Activated T-cell treated with anti-CD3 and anti-CD28 coated beads, Interleukin-2, amount 50 U/mL, for 24 hours (primary cell): Measurements from ENCODE around the gene INSRR.

Source experiments
- DNase-seq: peaks from one replicate; pipeline ENCODE4 v3.0.0-alpha.2; 2020
- H3K27ac Mint-ChIP-seq: 2 replicates; pipeline ENCODE4 v1.8.0; 2020; ENCODE audit warnings: mild to moderate bottlenecking, mixed read lengths
- H3K27me3 Mint-ChIP-seq: 2 replicates; pipeline ENCODE4 v1.8.0; 2020; ENCODE audit warnings: mixed read lengths
- H3K36me3 Mint-ChIP-seq: 2 replicates; pipeline ENCODE4 v1.8.0; 2020; ENCODE audit warnings: low read depth, mixed read lengths
- H3K4me1 Mint-ChIP-seq: 2 replicates; pipeline ENCODE4 v1.8.0; 2020; ENCODE audit warnings: low read depth, mixed read lengths
- H3K4me3 Mint-ChIP-seq: 2 replicates; pipeline ENCODE4 v1.8.0; 2020; ENCODE audit warnings: mild to moderate bottlenecking, moderate library complexity, mixed read lengths
- H3K9me3 Mint-ChIP-seq: 2 replicates; pipeline ENCODE4 v1.8.0; 2020; ENCODE audit warnings: mixed read lengths

Gene INSRR

GRCh38 chr1:156858959-156859522 lies at the start of gene INSRR:
Gene INSRR, minus strand, starts transcription at chr1:156859117. Its CDS starts 496 bp downstream, at chr1:156858621.
- Mint-ChIP-seq H3K36me3 (no peaks in the 10 kb centered on the region), H3K4me1 (peaks cover 35% of the 10 kb centered on the region), H3K9me3 (no peaks in the 10 kb centered on the region), H3K4me3 (peak within 1 kb of the TSS; percentile 58), H3K27me3 (peaks cover 60% of the 10 kb centered on the region), H3K27ac (no peak within 1 kb of the TSS)
- no peak for DNase-seq

GRCh38 chr1:156908541-156908940 lies 49.6 kb upstream of the INSRR start:
- Mint-ChIP-seq H3K9me3 (no peaks in the 10 kb centered on the region), H3K36me3 (no peaks in the 10 kb centered on the region), H3K4me3 (no peak overlapping the region), H3K4me1 (no peaks in the 10 kb centered on the region), H3K27ac (no peak overlapping the region), H3K27me3 (peaks cover 23% of the 10 kb centered on the region)
- DNase-seq = no peak

- Mint-ChIP-seq H3K36me3 (no peaks in the 10 kb centered on the region), H3K4me1 (no peaks in the 10 kb centered on the region), H3K4me3 (no peak overlapping the region), H3K27ac (no peak overlapping the region), H3K9me3 (no peaks in the 10 kb centered on the region), H3K27me3 (peaks cover 15% of the 10 kb centered on the region)
- no peak for DNase-seq
These were observed 47.4 kb upstream of the INSRR start for GRCh38 chr1:156906206-156906906.

- Mint-ChIP-seq H3K9me3 (no peaks in the 10 kb centered on the region), H3K4me1 (no peaks in the 10 kb centered on the region), H3K4me3 (no peak overlapping the region), H3K27ac (no peak overlapping the region), H3K27me3 (peaks cover 16% of the 10 kb centered on the region), H3K36me3 (no peaks in the 10 kb centered on the region)
- no peak for DNase-seq
These were observed 46.7 kb upstream of the INSRR start for GRCh38 chr1:156905651-156906050.

DNA sequence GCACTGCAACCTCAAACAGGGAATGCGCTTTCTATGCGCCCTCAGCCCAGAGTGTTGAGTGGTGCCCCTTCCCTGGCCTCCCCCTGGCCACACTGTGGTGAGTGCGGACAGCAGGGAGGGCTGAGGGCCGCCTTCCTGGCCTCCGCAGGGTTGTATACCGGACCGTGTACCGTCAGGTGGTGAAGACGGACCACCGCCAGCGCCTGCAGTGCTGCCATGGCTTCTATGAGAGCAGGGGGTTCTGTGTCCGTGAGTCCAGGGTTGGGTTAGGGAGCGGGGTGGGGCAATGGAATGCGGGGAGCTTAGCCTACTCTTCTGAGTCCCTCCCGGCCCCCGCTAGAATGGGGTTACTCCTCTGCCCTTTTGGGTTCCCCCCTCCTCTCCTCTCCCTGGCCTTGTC lies 46.3 kb upstream of the INSRR start:
- Mint-ChIP-seq H3K4me3 (no peak overlapping the region), H3K36me3 (no peaks in the 10 kb centered on the region), H3K4me1 (no peaks in the 10 kb centered on the region), H3K27ac (no peak overlapping the region), H3K9me3 (no peaks in the 10 kb centered on the region), H3K27me3 (peaks cover 14% of the 10 kb centered on the region)
- DNase-seq = no peak

DNA sequence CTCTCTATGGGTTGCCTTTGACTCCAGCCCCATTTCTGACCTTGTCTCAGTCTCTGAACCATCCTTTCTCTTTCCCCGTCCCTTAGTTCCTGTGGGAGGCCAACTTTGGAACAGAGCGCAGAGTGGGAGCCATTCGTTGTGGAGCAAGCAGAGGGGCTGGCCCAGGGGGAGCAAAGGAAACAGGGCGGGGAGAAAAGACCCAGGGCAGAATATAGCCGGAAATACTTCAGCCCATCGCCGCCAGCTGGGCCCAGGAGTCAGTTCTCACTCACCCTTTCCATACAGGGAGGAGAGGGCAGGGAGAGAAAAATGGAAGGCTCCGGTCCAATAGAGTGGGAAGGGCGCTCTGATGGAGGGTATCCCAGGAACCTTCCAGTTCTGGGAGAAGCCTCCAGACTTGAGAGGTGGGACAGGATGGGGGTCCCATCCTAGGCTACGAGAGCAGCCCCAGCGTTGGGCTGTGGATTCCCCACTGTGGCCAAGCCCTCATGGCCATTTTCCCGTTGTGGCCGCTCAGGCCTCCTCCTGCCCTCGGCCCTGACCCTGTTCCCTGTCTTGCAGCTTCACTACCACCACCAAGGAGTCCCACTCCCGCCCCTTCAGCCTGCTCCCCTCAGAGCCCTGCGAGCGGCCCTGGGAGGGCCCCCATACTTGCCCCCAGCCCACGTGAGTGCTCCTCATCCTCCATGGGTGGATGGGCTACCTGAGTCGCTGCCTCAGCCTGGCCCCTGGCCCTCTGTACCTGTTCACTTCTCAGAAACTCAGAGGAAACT lies 45.5 kb upstream of the INSRR start:
- H3K4me1 Mint-ChIP-seq = no peaks in the 10 kb centered on the region
- no peak overlapping the region for H3K27ac Mint-ChIP-seq
- no peak for DNase-seq
- H3K27me3 Mint-ChIP-seq = peaks cover 14% of the 10 kb centered on the region
- H3K9me3 Mint-ChIP-seq = no peaks in the 10 kb centered on the region
- H3K4me3 Mint-ChIP-seq = no peak overlapping the region
- H3K36me3 Mint-ChIP-seq = no peaks in the 10 kb centered on the region

- DNase-seq = no peak
- Mint-ChIP-seq H3K27me3 (peaks cover 21% of the 10 kb centered on the region), H3K9me3 (no peaks in the 10 kb centered on the region), H3K4me1 (no peaks in the 10 kb centered on the region), H3K36me3 (no peaks in the 10 kb centered on the region), H3K4me3 (no peak overlapping the region), H3K27ac (no peak overlapping the region)
These were observed 44.6 kb upstream of the INSRR start for GRCh38 chr1:156903328-156904091.

- Mint-ChIP-seq H3K27me3 (peaks cover 31% of the 10 kb centered on the region), H3K4me3 (no peak overlapping the region), H3K27ac (no peak overlapping the region), H3K36me3 (no peaks in the 10 kb centered on the region), H3K9me3 (no peaks in the 10 kb centered on the region), H3K4me1 (peaks cover 4% of the 10 kb centered on the region)
- no peak for DNase-seq
These were observed 43.3 kb upstream of the INSRR start for GRCh38 chr1:156901966-156902915.

DNA sequence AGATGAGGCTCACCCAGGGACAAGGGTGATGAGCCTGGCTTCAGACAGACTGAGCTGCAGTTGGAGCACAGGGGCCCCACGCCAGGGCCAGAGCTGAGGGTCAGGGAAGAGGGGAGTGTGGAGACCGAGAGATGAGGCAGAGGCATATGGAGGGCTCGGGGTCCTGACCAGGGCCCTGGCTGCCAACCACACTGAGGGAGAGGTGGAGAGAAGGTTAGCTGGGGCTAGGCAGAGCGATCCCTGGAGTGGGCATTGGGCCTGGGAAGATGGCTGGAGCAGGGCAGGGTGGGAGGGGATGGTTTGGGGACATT lies 42.6 kb upstream of the INSRR start:
- Mint-ChIP-seq H3K27ac (peak overlapping the region; percentile 26), H3K27me3 (peaks cover 31% of the 10 kb centered on the region), H3K4me3 (no peak overlapping the region), H3K4me1 (peaks cover 4% of the 10 kb centered on the region), H3K9me3 (no peaks in the 10 kb centered on the region), H3K36me3 (no peaks in the 10 kb centered on the region)
- no peak for DNase-seq

DNA sequence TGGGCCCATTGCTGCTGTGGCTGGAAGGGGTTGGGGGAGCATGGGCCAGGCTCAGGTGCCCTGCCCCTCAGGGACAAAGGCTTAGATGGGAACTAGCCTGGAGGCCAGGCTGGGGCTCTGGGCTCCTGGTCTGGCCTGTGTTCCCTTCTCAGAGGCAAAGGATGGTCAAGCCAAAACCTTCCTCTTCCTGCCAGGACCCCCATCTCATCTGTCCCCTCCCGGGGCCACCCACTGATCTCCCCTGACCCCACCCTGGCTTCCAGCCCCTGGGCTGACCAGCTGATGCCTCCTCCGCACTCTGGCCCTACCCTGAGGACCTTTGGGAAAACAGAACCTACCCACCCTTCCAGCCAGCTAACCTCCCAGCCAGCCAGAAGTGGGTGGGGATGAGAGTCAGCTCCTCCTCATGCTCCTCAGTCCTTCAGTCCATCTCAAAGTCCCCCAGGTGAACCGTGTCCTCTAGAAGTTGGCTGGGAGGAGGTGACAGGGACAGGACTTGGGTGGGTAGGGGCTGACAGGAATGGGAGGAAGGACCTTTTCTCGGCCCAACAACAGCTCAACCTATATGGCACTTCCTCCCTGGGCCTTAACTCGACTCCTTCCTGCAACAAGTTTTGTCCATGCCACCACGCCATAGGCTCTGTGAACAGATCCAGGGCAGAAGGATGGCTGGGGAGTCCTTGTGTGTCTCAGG lies 42.1 kb upstream of the INSRR start:
- Mint-ChIP-seq H3K27me3 (peaks cover 35% of the 10 kb centered on the region), H3K4me3 (no peak overlapping the region), H3K27ac (peak overlapping the region; percentile 26), H3K9me3 (no peaks in the 10 kb centered on the region), H3K36me3 (no peaks in the 10 kb centered on the region), H3K4me1 (peaks cover 4% of the 10 kb centered on the region)
- no peak for DNase-seq

DNA sequence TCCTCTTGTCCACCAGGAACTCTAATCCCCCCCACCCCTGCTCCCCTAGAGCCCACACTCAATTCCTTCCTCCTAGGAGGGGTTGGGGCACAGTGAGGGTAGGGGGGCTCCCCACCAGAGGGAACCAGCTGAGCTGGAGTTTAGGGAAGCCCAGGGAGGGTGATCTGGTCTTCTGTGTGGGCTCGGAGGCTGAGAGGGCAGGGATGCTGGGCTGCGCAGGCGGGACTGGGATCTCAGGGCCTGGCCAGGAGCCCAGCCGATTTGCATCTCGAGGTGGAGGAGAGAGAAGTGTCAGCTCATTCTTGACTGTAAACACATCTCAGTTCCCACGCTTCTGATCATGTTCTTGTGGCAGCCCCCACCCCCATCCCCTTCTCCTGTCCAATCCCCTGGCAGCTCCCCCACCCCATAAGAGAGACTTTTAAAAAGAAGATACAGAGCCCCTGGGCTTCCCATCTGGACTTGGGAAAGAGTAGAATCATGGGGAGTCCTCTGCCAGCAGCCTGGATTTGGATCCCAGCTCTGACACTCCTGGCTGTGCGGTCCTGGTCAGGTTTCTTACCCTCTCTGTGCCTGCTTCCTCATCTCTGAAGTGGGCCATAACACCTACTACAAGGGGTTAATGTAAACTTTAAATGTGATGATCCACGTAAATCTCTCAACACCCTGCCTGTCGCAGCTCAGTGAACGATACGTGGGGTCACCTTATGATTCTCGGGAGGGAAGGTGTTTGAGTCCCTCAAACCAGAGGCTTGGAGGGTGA lies 41.2 kb upstream of the INSRR start:
- Mint-ChIP-seq H3K4me1 (peaks cover 4% of the 10 kb centered on the region), H3K27me3 (peaks cover 40% of the 10 kb centered on the region), H3K9me3 (no peaks in the 10 kb centered on the region), H3K27ac (no peak overlapping the region), H3K4me3 (no peak overlapping the region), H3K36me3 (no peaks in the 10 kb centered on the region)
- DNase-seq = no peak

DNA sequence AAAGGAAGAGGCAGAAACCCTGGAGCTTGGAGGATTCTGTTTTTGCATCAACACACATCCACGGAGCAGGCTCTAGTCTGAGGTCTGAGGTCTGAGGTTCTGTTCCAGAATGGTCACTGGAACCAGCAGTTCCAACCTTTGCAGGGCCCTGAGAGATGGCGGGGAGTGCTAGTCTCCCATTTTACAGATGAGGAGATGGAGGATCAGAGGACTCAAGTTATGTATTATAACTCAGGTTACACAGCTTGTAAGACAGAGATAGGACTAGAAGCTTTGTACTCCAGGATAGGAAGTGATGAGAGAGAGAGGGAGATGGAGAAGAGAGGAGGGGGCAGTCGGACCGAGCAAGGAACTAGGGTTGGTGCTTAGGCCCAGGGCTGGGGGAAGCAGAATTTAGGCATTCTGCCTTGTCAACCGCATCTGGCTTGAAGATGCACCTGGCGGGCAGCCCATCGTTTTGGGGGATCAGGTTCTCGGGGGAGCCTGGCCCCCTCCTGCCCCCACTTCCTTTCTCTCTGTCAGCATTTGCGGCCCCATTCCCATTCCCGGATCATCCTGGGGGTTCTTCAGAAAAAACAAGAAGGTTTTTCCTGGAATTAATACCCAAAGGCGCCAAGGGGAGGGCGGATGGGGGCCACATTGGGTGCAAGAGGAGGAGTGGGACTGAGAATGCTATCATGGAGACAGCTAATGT lies 40.2 kb upstream of the INSRR start:
- Mint-ChIP-seq H3K4me3 (no peak overlapping the region), H3K27me3 (peaks cover 50% of the 10 kb centered on the region), H3K9me3 (no peaks in the 10 kb centered on the region), H3K36me3 (no peaks in the 10 kb centered on the region), H3K27ac (no peak overlapping the region), H3K4me1 (peaks cover 4% of the 10 kb centered on the region)
- no peak for DNase-seq
